HCT116 (cell line): Measurements from ENCODE around the gene HBB. TPM values are rescaled to one million over a fixed set of nuclear protein-coding genes. Genes with fewer than 3 reads are reported as not detected.

Experiments used
- ATAC-seq: fragments of 200-7000 bp; cut with Tn5 transposase; 2 replicates; pipeline ENCODE4 v1.9.1; 2020; ENCODE audit warnings: mild to moderate bottlenecking, moderate library complexity
- BruUV-seq: library from RNA; stranded (reverse); fragments of 400-500 nt; replicated peaks from 2 replicates; lab custom pipeline; 2021; lab: Mats Ljungman, UMichigan
- CTCF ChIA-PET: fragments of 300-600 bp; sonication (Branson Sonifier 250); formaldehyde crosslinking; loops from one replicate; lab custom pipeline; 2021; ENCODE audit warnings: antibody characterized with exemption; lab: Charles Lee
- POLR2A ChIA-PET: fragments of 300-600, 350-600 bp; sonication (Branson Sonifier 250); formaldehyde crosslinking; loops from one replicate; lab custom pipeline; 2021; ENCODE audit warnings: antibody characterized with exemption; lab: Charles Lee
- RAD21 ChIA-PET, 2 experiments: fragments of 300-600 bp; sonication (Branson Sonifier 250); formaldehyde crosslinking; loops; one replicate each; lab custom pipeline; 2023; ENCODE audit warnings: low total read pairs in 2 of 2; ENCODE audit not compliant: uncharacterized antibody in 2 of 2, unreplicated experiment in 2 of 2, low non-redundant PET in 1 of 2; lab: Charles Lee
- DNase-seq: peaks from one replicate; pipeline ENCODE4 v3.0.0-alpha.2; 2010; ENCODE audit warnings: low read depth, low spot score
- H2AFZ ChIP-seq: fragments of 200-600 bp; shearing (Covaris generic), sonication (generic); 2 replicates; pipeline ENCODE4 v1.6.1; 2017; ENCODE audit warnings: low read depth, mixed run types, mixed read lengths, antibody characterized with exemption, low read length; ENCODE audit not compliant: poor library complexity, severe bottlenecking
- H3K27ac ChIP-seq: 2 replicates; pipeline ENCODE4 v1.5.1; 2012; ENCODE audit warnings: low read depth, low read length
- H3K27me3 ChIP-seq: fragments of 200-600 bp; sonication (generic); 2 replicates; pipeline ENCODE4 v1.6.1; 2016; ENCODE audit warnings: mixed run types, low read length, mixed read lengths; ENCODE audit not compliant: insufficient read depth
- H3K36me3 ChIP-seq, 2 experiments: fragments of 200-500 bp in 1 of 2; fragments of 200-600 bp in 1 of 2; sonication (Bioruptor generic) in 1 of 2; sonication (generic) in 1 of 2; 2 replicates each; pipeline versions ENCODE4 v1.5.1 to v1.6.1; 2014 to 2016; ENCODE audit warnings: low read length in 2 of 2, inconsistent platforms in 1 of 2, mixed read lengths in 1 of 2, mixed run types in 1 of 2; ENCODE audit not compliant: insufficient read depth in 2 of 2, control insufficient read depth in 1 of 2
- H3K4me1 ChIP-seq, 2 experiments: fragments of 200-600 bp in 1 of 2; sonication (generic) in 1 of 2; 2 replicates each; pipeline versions ENCODE4 v1.5.1 to v1.6.1; 2012 to 2017; ENCODE audit warnings: low read length in 2 of 2, inconsistent platforms in 1 of 2, mild to moderate bottlenecking in 1 of 2, mixed read lengths in 1 of 2, mixed run types in 1 of 2, moderate library complexity in 1 of 2; ENCODE audit not compliant: insufficient read depth in 2 of 2, control insufficient read depth in 1 of 2
- H3K4me2 ChIP-seq: fragments of 200-600 bp; sonication (generic); 2 replicates; pipeline ENCODE4 v1.6.1; 2017; ENCODE audit warnings: mixed run types, low read length, mixed read lengths
- H3K4me3 ChIP-seq, 2 experiments: fragments of 200-600 bp in 1 of 2; sonication (generic) in 1 of 2; replicated peaks in 1 of 2; 2 replicates each; pipeline ENCODE4 v1.5.1; 2011 to 2016; ENCODE audit warnings: low read length in 2 of 2, control low read depth in 1 of 2, low read depth in 1 of 2, mild to moderate bottlenecking in 1 of 2, mixed read lengths in 1 of 2, mixed run types in 1 of 2
- H3K79me2 ChIP-seq: fragments of 200-600 bp; sonication (generic); 2 replicates; pipeline ENCODE4 v1.6.1; 2017; ENCODE audit warnings: mild to moderate bottlenecking, mixed run types, low read length, moderate library complexity, mixed read lengths; ENCODE audit not compliant: insufficient read depth
- H3K9ac ChIP-seq: fragments of 200-600 bp; sonication (generic); 2 replicates; pipeline ENCODE4 v1.6.1; 2016; ENCODE audit warnings: low read length, mixed read lengths
- H3K9me2 ChIP-seq: fragments of 200-600 bp; sonication (generic), shearing (Covaris generic); 2 replicates; pipeline ENCODE4 v1.6.1; 2017; ENCODE audit warnings: mixed run types, mild to moderate bottlenecking, moderate library complexity; ENCODE audit not compliant: insufficient read depth
- H3K9me3 ChIP-seq, 2 experiments: fragments of 200-500 bp in 1 of 2; fragments of 200-600 bp in 1 of 2; sonication (Bioruptor generic) in 1 of 2; sonication (generic) in 1 of 2; 2 replicates each; pipeline ENCODE4 v1.6.1; 2014 to 2017; ENCODE audit warnings: low read length in 2 of 2, mixed read lengths in 2 of 2, inconsistent platforms in 1 of 2, low read depth in 1 of 2, mild to moderate bottlenecking in 1 of 2, mixed run types in 1 of 2, moderate library complexity in 1 of 2; ENCODE audit not compliant: control insufficient read depth in 1 of 2, insufficient read depth in 1 of 2
- H4K20me1 ChIP-seq: fragments of 200-600 bp; sonication (generic), shearing (Covaris generic); 2 replicates; pipeline ENCODE4 v1.6.1; 2017; ENCODE audit warnings: mixed run types, mild to moderate bottlenecking, moderate library complexity; ENCODE audit not compliant: insufficient read depth
- ATF3 ChIP-seq: IDR thresholded peaks from 2 replicates; pipeline ENCODE4 v1.6.1; 2012
- CEBPB ChIP-seq: IDR thresholded peaks from 2 replicates; pipeline ENCODE4 v1.6.1; 2012; ENCODE audit warnings: low read depth
- CTCF ChIP-seq, 3 experiments: fragments of 200-600 bp in 1 of 3; sonication (generic) in 1 of 3; IDR thresholded peaks in 2 of 3; conservative IDR thresholded peaks in 1 of 3; 2 replicates each; pipeline ENCODE4 v1.5.1; 2012 to 2017; ENCODE audit warnings: low read depth in 2 of 3, low read length in 2 of 3, antibody characterized with exemption in 1 of 3, borderline replicate concordance in 1 of 3, control low read depth in 1 of 3, mild to moderate bottlenecking in 1 of 3, mixed read lengths in 1 of 3, mixed run types in 1 of 3, moderate library complexity in 1 of 3; ENCODE audit not compliant: insufficient read depth in 1 of 3
- EGR1 ChIP-seq: IDR thresholded peaks from 2 replicates; pipeline ENCODE4 v1.6.1; 2012; ENCODE audit warnings: low read depth
- ELF1 ChIP-seq: IDR thresholded peaks from 2 replicates; pipeline ENCODE4 v1.6.1; 2012; ENCODE audit warnings: low read depth, borderline replicate concordance
- EZH2 ChIP-seq: fragments of 200-600 bp; sonication (generic); IDR thresholded peaks from 2 replicates; pipeline ENCODE4 v1.6.1; 2017; ENCODE audit warnings: antibody characterized with exemption, mixed run types
- EZH2phosphoT487 ChIP-seq: fragments of 200-600 bp; IDR thresholded peaks from 2 replicates; pipeline ENCODE4 v1.6.1; 2018; ENCODE audit warnings: antibody characterized with exemption, borderline replicate concordance
- FOSL1 ChIP-seq: IDR thresholded peaks from 2 replicates; pipeline ENCODE4 v1.6.1; 2012; ENCODE audit warnings: low read depth
- POLR2AphosphoS5 ChIP-seq: IDR thresholded peaks from 2 replicates; pipeline ENCODE4 v1.6.1; 2011; ENCODE audit warnings: mild to moderate bottlenecking, low read depth, low read length, moderate library complexity
- REST ChIP-seq: IDR thresholded peaks from 2 replicates; pipeline ENCODE4 v1.6.1; 2012; ENCODE audit warnings: low read depth
- SIN3A ChIP-seq: IDR thresholded peaks from 2 replicates; pipeline ENCODE4 v1.6.1; 2012; ENCODE audit warnings: low read depth
- SRF ChIP-seq: IDR thresholded peaks from 2 replicates; pipeline ENCODE4 v1.6.1; 2012; ENCODE audit warnings: low read depth
- TCF7L2 ChIP-seq: IDR thresholded peaks from 2 replicates; pipeline ENCODE4 v1.7.0; 2011; ENCODE audit warnings: borderline replicate concordance, inconsistent platforms; ENCODE audit not compliant: insufficient read depth, insufficient read length; ENCODE audit errors: extremely low read depth
- YY1 ChIP-seq: IDR thresholded peaks from 2 replicates; pipeline ENCODE4 v1.6.1; 2011; ENCODE audit warnings: low read length, low read depth, moderate library complexity, mild to moderate bottlenecking; ENCODE audit not compliant: insufficient replicate concordance; ENCODE audit errors: extremely low read depth
- ZFX ChIP-seq: fragments of 450-650 bp; IDR thresholded peaks from 2 replicates; pipeline ENCODE4 v1.6.1; 2017
- intact Hi-C: fragments of 100-400 bp; cut with micrococcal nuclease; formaldehyde crosslinking; loops from 2 replicates; pipeline ENCODE4 v1.10.0; 2022
- total RNA-seq: library from RNA; stranded (reverse); gene quantifications from one replicate; pipeline ENCODE4 v1.2.1, GENCODE V29; 2021; ENCODE audit not compliant: unreplicated experiment

Gene HBB
- total RNA-seq, 1 experiment from 2014 or later: not detected

GRCh38 chr11:5232176-5232575 lies 5.3 kb upstream of the HBB start:
- no peaks in the 10 kb centered on the region for H3K79me2 ChIP-seq
- H4K20me1 ChIP-seq: no peaks in the 10 kb centered on the region
- no peak for TF ChIP-seq SRF
- TF ChIP-seq YY1: no peak
- DNase-seq: no peak
- no peaks in the 10 kb centered on the region for H3K9me3 ChIP-seq
- H3K9ac ChIP-seq: no peak overlapping the region
- H2AFZ ChIP-seq: no peak overlapping the region
- H3K4me1 ChIP-seq: no peaks in the 10 kb centered on the region
- H3K27me3 ChIP-seq: peaks cover 23% of the 10 kb centered on the region
- no TSS peak for BruUV-seq
- no peak overlapping the region for H3K4me3 ChIP-seq
- ChIA-PET POLR2A (no interaction called here), RAD21 (no interaction called here), CTCF (no interaction called here)
- no peak overlapping the region for H3K4me2 ChIP-seq
- H3K9me2 ChIP-seq: no peaks in the 10 kb centered on the region
- no peak for ATAC-seq
- H3K27ac ChIP-seq: no peak overlapping the region
- intact Hi-C loops: no loop called here
- H3K36me3 ChIP-seq: no peaks in the 10 kb centered on the region

DNA sequence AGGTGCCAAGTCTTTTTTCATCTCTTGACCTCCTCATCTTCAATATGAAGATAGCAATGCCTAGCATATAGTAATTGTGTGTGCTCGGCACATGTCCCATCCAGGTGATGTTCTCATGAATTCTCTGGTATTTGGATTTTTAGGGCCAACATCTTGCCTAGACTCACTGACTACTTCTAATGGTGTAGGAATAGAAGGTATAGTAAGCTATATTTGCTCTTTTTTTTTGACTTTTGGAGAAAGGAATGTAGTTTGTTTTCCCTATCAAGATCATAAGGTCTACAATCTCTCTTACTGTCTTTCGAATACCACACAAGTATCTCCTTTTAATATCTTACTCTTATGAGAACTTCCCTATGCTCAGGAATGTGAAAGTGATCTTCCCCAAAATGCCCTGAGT lies 4.2 kb upstream of the HBB start:
- no TSS peak for BruUV-seq
- H3K4me3 ChIP-seq: no peak overlapping the region
- no peaks in the 10 kb centered on the region for H3K79me2 ChIP-seq
- no peaks in the 10 kb centered on the region for H3K36me3 ChIP-seq
- no peaks in the 10 kb centered on the region for H3K9me3 ChIP-seq
- H3K9me2 ChIP-seq: no peaks in the 10 kb centered on the region
- RAD21 ChIA-PET: no interaction called here
- POLR2A ChIA-PET: no interaction called here
- H3K27ac ChIP-seq: no peak overlapping the region
- H3K27me3 ChIP-seq: peaks cover 20% of the 10 kb centered on the region
- intact Hi-C loops: no loop called here
- no peak for ATAC-seq
- no peak overlapping the region for H3K9ac ChIP-seq
- no peak for TF ChIP-seq SIN3A
- TF ChIP-seq ATF3: no peak
- no peak for TF ChIP-seq EGR1
- TF ChIP-seq ELF1: no peak
- no peak for TF ChIP-seq REST
- TF ChIP-seq TCF7L2: no peak
- TF ChIP-seq EZH2: no peak
- TF ChIP-seq ZFX: no peak
- TF ChIP-seq CTCF (IDR thresholded peaks at IDR 0.05 in 2 of 3, conservative IDR thresholded peaks at IDR 0.05 in 1 of 3; ENCODE audit: borderline replicate concordance in 1 of 3, insufficient read depth in 1 of 3, low read depth in 2 of 3, low read length in 2 of 3): no peak
- no peak for TF ChIP-seq EZH2phosphoT487
- no peak for TF ChIP-seq POLR2AphosphoS5
- TF ChIP-seq FOSL1: no peak
- no peak for TF ChIP-seq CEBPB
- H4K20me1 ChIP-seq: no peaks in the 10 kb centered on the region
- no peaks in the 10 kb centered on the region for H3K4me1 ChIP-seq
- DNase-seq: no peak
- no peak overlapping the region for H2AFZ ChIP-seq
- CTCF ChIA-PET: no interaction called here
- H3K4me2 ChIP-seq: no peak overlapping the region
